ENCODE measurements around the gene ARSG.

GRCh38 chr17:68298601-68299000 lies 7.3 kb downstream of the ARSG start:
- TF ChIP-seq EP300 (IDR thresholded peaks at IDR 0.05; ENCODE audit: borderline replicate concordance in 1 of 2, low read depth in 1 of 2, low read length in 1 of 2) (no peak), YY1 (IDR thresholded peaks at IDR 0.05; ENCODE audit: low read depth) (no peak), JUND (IDR thresholded peaks at IDR 0.05) (no peak), REST (IDR thresholded peaks at IDR 0.05; ENCODE audit: low read depth, low read length) (no peak), CTCF (IDR thresholded peaks at IDR 0.05) (no peak), RFX5 (IDR thresholded peaks at IDR 0.05; ENCODE audit: low read length) (no peak), SMC3 (IDR thresholded peaks at IDR 0.05; ENCODE audit: low read depth, low read length) (no peak), CHD2 (IDR thresholded peaks at IDR 0.05; ENCODE audit: low read length, partially characterized antibody) (no peak), MXI1 (IDR thresholded peaks at IDR 0.05; ENCODE audit: low read depth, low read length) (no peak), MAX (IDR thresholded peaks at IDR 0.05; ENCODE audit: low read depth) (no peak), ZBTB33 (IDR thresholded peaks at IDR 0.05; ENCODE audit: borderline replicate concordance, low read depth) (no peak), NRF1 (IDR thresholded peaks at IDR 0.05; ENCODE audit: low read depth, low read length) (no peak), NFIC (IDR thresholded peaks at IDR 0.05; ENCODE audit: borderline replicate concordance) (no peak)

All from SK-N-SH (cell line).